GM23248 (cell line): ENCODE measurements around the gene SMIM24. TPM values are rescaled to one million over a fixed set of nuclear protein-coding genes. Genes with fewer than 3 reads are reported as not detected.
A peak's percentile ranks its signal among the peaks of the same experiment; 100 is the strongest.

Experiments
- DNase-seq: peaks from one replicate; pipeline ENCODE4 v3.0.0-alpha.2; 2015
- H2AFZ ChIP-seq: fragments of 200-600 bp; sonication (generic); 2 replicates; pipeline ENCODE4 v1.6.1; 2016; ENCODE audit warnings: antibody characterized with exemption
- H3F3A ChIP-seq: fragments of 200-600 bp; sonication (generic); 2 replicates; pipeline ENCODE4 v1.6.1; 2016; ENCODE audit warnings: mild to moderate bottlenecking, antibody characterized with exemption, mixed run types; ENCODE audit not compliant: insufficient read depth
- H3K27ac ChIP-seq: fragments of 200-600 bp; sonication (generic); 2 replicates; pipeline ENCODE4 v1.5.1; 2016; ENCODE audit warnings: mild to moderate bottlenecking
- H3K27me3 ChIP-seq: fragments of 200-600 bp; sonication (generic); replicated peaks from 2 replicates; pipeline ENCODE4 v1.6.1; 2016; ENCODE audit warnings: mild to moderate bottlenecking; ENCODE audit not compliant: insufficient read depth
- H3K36me3 ChIP-seq: fragments of 200-600 bp; sonication (generic); 2 replicates; pipeline ENCODE4 v1.6.1; 2016; ENCODE audit warnings: low read depth, mild to moderate bottlenecking
- H3K4me1 ChIP-seq: fragments of 200-600 bp; sonication (generic); 2 replicates; pipeline ENCODE4 v1.6.1; 2016; ENCODE audit warnings: mild to moderate bottlenecking; ENCODE audit not compliant: insufficient read depth
- H3K4me2 ChIP-seq: fragments of 200-600 bp; sonication (generic); one replicate; pipeline ENCODE4 v1.6.1; 2016; ENCODE audit warnings: mild to moderate bottlenecking; ENCODE audit not compliant: unreplicated experiment
- H3K4me3 ChIP-seq: fragments of 200-600 bp; sonication (generic); 2 replicates; pipeline ENCODE4 v1.5.1; 2016; ENCODE audit warnings: mild to moderate bottlenecking
- H3K79me2 ChIP-seq: fragments of 200-600 bp; sonication (generic); 2 replicates; pipeline ENCODE4 v1.6.1; 2016; ENCODE audit warnings: mild to moderate bottlenecking; ENCODE audit not compliant: insufficient read depth
- H3K9ac ChIP-seq: fragments of 200-600 bp; sonication (generic); 2 replicates; pipeline ENCODE4 v1.6.1; 2016; ENCODE audit warnings: mild to moderate bottlenecking
- H3K9me2 ChIP-seq: fragments of 200-600 bp; sonication (generic); 2 replicates; pipeline ENCODE4 v1.6.1; 2016; ENCODE audit warnings: mixed run types, mild to moderate bottlenecking, moderate library complexity; ENCODE audit not compliant: insufficient read depth
- H3K9me3 ChIP-seq: fragments of 200-600 bp; sonication (generic); one replicate; pipeline ENCODE4 v1.6.1; 2017; ENCODE audit warnings: low read depth
- H4K20me1 ChIP-seq: fragments of 200-600 bp; sonication (generic); 2 replicates; pipeline ENCODE4 v1.6.0; 2016; ENCODE audit not compliant: insufficient read depth
- EZH2 ChIP-seq: fragments of 200-600 bp; sonication (generic); IDR thresholded peaks from 2 replicates; pipeline ENCODE4 v1.6.1; 2018; ENCODE audit warnings: antibody characterized with exemption, mild to moderate bottlenecking; ENCODE audit not compliant: insufficient read depth, poor library complexity, severe bottlenecking
- EZH2phosphoT487 ChIP-seq: fragments of 200-600 bp; sonication (generic); IDR thresholded peaks from 2 replicates; pipeline ENCODE4 v1.6.1; 2018; ENCODE audit warnings: antibody characterized with exemption, moderate library complexity, mild to moderate bottlenecking, low read depth; ENCODE audit not compliant: insufficient read depth
- WGBS, 2 experiments: methylation state at CpG; one replicate each; pipeline ENCODE4 v1.1.6; 2015 to 2017; ENCODE audit warnings: low lambda C conversion rate in 2 of 2, low coverage in 1 of 2; ENCODE audit errors: missing lambda C conversion rate in 2 of 2; 5-methylcytosine and 5-hydroxymethylcytosine counted together
- in situ Hi-C: fragments of 300-500 bp; cut with MboI; formaldehyde crosslinking; loops from 2 replicates; pipeline ENCODE4 v1.15.0; 2020
- polyA plus RNA-seq: library from polyadenylated mRNA; unstranded; fragments of >200 nt; fragmentation: Nextera tagmentation; extraction: Ambion mirVana; gene quantifications from 2 replicates; pipeline ENCODE4 v1.2.1, GENCODE V29; 2016
- total RNA-seq: library from RNA; depleted of rRNA; stranded (reverse); fragments of >200 nt; shearing (Covaris generic); gene quantifications from 2 replicates; pipeline ENCODE4 v1.2.3, GENCODE V29; 2014

The SMIM24 gene
- total and polyA plus RNA-seq, 2 experiments from 2014 or later, result not detected

DNA sequence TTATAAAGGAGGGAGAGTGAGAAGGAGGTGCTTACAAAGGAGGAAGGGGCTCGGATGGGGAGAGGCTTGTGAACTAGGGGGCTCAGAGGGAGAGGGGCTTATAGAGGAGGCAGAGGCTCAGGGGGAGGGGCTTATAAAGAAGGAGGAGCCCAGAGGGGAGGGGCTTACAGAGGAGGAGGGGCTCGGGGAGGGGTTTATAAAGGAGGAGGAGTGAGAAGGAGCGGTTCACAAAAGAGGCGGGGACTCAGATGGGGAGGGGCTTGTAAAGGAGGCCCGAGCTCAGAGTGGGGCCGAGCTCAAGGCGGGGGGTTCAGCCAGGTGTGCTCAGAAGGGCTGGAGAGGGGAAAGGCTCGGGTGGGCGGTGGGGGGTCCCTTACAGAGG, 500 bp downstream of the SMIM24 start:
- peaks cover 21% of the 10 kb centered on the region for H3K27me3 ChIP-seq
- H3K36me3 ChIP-seq, result no peaks in the 10 kb centered on the region
- no peaks in the 10 kb centered on the region for H4K20me1 ChIP-seq
- no peak overlapping the region for H2AFZ ChIP-seq
- WGBS, 2 experiments, result 29% methylated on average over 9 of the region's 9 CpGs; no CpG with 5 or more reads in 1 of the 2 experiments
- H3K4me2 ChIP-seq, result no peak overlapping the region
- DNase-seq, result peak; percentile 58
- no peaks in the 10 kb centered on the region for H3K79me2 ChIP-seq
- TF ChIP-seq EZH2 (no peak), EZH2phosphoT487 (no peak)
- H3K4me1 ChIP-seq, result no peaks in the 10 kb centered on the region
- no peak overlapping the region for H3K9ac ChIP-seq
- in situ Hi-C loops, result no loop called here
- H3F3A ChIP-seq, result no peaks in the 10 kb centered on the region
- no peak overlapping the region for H3K4me3 ChIP-seq
- no peaks in the 10 kb centered on the region for H3K9me3 ChIP-seq
- H3K9me2 ChIP-seq, result no peaks in the 10 kb centered on the region
- no peak overlapping the region for H3K27ac ChIP-seq

DNA sequence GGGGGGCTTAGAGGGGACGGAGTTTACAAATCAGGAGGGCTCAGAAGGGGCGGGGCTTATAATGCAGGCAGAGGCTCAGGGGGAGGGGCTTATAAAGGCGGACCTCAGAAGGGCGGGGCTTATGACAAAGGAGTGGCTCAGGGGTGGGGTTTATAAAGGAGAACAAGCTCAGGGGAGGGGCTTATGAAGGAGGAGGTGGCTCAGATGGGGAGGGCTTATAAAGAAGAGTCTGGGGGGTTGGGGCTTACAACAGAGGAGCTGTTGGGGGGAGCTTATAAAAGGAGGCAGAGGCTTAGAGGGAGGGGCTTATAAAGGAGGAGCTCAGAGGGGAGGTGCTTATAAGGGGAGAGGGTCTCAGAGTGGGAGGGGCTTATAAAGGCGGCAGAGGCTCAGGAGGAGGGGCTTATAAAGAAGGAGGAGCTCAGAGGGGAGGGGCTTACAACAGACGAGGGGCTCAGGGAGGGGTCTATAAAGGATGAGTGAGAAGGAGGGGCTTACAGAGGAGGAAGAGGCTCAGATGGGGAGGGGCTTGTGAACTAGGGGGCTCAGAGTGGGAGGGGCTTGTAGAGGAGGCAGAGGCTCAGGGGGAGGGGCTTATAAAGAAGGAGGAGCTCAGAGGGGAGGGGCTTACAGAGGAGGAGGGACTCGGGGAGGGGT, 1.0 kb downstream of the SMIM24 start:
- no peaks in the 10 kb centered on the region for H3K9me2 ChIP-seq
- TF ChIP-seq EZH2, result no peak
- TF ChIP-seq EZH2phosphoT487, result no peak
- no peaks in the 10 kb centered on the region for H3K36me3 ChIP-seq
- no peaks in the 10 kb centered on the region for H3K9me3 ChIP-seq
- no peaks in the 10 kb centered on the region for H3F3A ChIP-seq
- peak; percentile 73 for DNase-seq
- WGBS, 2 experiments, result 27 to 40% methylated on average over 1 to 7 of the region's 7 CpGs
- H3K4me1 ChIP-seq, result no peaks in the 10 kb centered on the region
- peaks cover 21% of the 10 kb centered on the region for H3K27me3 ChIP-seq
- H3K27ac ChIP-seq, result no peak overlapping the region
- H3K79me2 ChIP-seq, result no peaks in the 10 kb centered on the region
- H3K9ac ChIP-seq, result no peak overlapping the region
- H3K4me3 ChIP-seq, result no peak overlapping the region
- no peaks in the 10 kb centered on the region for H4K20me1 ChIP-seq
- no peak overlapping the region for H2AFZ ChIP-seq
- in situ Hi-C loops, result no loop called here
- H3K4me2 ChIP-seq, result no peak overlapping the region

DNA sequence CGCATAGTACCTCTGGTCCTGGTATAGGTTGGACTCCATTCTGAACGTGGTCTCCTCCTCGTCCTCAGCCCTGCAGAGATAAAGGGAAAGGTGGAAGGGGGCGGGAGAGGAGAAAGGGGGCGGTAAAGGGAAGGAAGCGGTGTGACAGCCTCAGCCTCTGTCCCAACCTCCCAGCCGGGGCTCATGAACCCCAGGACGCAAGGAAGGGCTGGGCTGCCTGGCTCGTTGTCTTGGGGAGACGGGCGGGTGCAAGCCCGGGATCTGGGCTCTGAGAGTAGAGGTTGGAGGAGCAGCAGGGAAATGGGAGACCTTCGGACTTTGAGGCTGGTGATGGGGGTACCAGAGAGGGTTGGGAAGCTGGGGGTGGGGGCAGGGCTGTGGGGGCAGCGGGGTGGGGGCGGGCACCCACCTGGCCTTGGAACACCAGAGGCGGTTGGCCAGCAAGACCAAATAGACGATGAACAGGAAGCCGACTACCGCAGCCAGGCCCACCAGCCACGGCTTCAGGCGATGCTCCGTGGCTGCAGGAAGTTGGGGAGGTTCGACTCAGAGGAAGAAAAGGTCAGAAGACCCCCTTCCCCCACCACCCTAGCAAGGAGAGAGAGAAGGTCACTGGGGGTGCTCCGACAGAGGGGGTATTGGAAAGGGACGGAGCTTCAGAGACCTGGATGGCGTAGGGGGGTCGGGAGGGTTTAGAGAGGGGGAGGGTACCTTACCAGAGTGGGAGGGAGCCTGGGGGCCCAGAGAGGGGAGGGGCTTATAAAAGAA, 1.7 kb downstream of the SMIM24 start:
- H3K4me2 ChIP-seq, result no peak overlapping the region
- H4K20me1 ChIP-seq, result no peaks in the 10 kb centered on the region
- no peak for DNase-seq
- WGBS, 2 experiments, result 27 to 41% methylated on average over 19 to 27 of the region's 27 CpGs
- no peaks in the 10 kb centered on the region for H3F3A ChIP-seq
- no peaks in the 10 kb centered on the region for H3K9me3 ChIP-seq
- TF ChIP-seq EZH2phosphoT487 (no peak), EZH2 (no peak)
- no peaks in the 10 kb centered on the region for H3K79me2 ChIP-seq
- H3K27me3 ChIP-seq, result peaks cover 21% of the 10 kb centered on the region
- H3K4me1 ChIP-seq, result no peaks in the 10 kb centered on the region
- no peak overlapping the region for H3K9ac ChIP-seq
- H3K9me2 ChIP-seq, result no peaks in the 10 kb centered on the region
- H3K4me3 ChIP-seq, result no peak overlapping the region
- no peaks in the 10 kb centered on the region for H3K36me3 ChIP-seq
- H3K27ac ChIP-seq, result no peak overlapping the region
- in situ Hi-C loops, result no loop called here
- H2AFZ ChIP-seq, result no peak overlapping the region

DNA sequence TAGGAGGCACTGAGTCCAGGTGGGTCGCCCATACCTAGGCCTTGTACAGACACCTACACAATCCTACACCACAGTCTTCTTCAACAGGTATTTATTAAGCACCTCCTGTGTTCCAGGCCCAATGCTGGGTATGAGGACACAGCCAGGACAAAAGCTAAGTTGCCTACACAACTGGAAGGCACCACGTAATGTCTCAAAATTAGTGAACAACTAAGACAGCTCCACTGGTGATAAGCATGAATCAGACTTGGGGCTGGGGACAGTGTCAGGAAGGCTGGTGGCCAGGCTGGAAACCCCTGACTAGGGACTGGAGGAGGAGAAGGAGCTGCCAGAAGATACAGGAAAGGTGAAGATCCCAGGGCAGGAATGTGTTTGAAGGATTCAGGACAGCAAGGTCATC, 2.4 kb downstream of the SMIM24 start:
- no peaks in the 10 kb centered on the region for H3K79me2 ChIP-seq
- H3K36me3 ChIP-seq, result no peaks in the 10 kb centered on the region
- no peak for DNase-seq
- H3F3A ChIP-seq, result no peaks in the 10 kb centered on the region
- H3K9me2 ChIP-seq, result no peaks in the 10 kb centered on the region
- no peak for TF ChIP-seq EZH2phosphoT487
- no peak for TF ChIP-seq EZH2
- no peak overlapping the region for H3K27ac ChIP-seq
- H3K4me2 ChIP-seq, result no peak overlapping the region
- H3K4me1 ChIP-seq, result no peaks in the 10 kb centered on the region
- H3K9me3 ChIP-seq, result no peaks in the 10 kb centered on the region
- H4K20me1 ChIP-seq, result no peaks in the 10 kb centered on the region
- H3K27me3 ChIP-seq, result peaks cover 21% of the 10 kb centered on the region
- H3K9ac ChIP-seq, result no peak overlapping the region
- no peak overlapping the region for H3K4me3 ChIP-seq
- WGBS, 2 experiments, result 90 to 92% methylated on average over 1 to 2 of the region's 2 CpGs
- no peak overlapping the region for H2AFZ ChIP-seq
- in situ Hi-C loops, result no loop called here

DNA sequence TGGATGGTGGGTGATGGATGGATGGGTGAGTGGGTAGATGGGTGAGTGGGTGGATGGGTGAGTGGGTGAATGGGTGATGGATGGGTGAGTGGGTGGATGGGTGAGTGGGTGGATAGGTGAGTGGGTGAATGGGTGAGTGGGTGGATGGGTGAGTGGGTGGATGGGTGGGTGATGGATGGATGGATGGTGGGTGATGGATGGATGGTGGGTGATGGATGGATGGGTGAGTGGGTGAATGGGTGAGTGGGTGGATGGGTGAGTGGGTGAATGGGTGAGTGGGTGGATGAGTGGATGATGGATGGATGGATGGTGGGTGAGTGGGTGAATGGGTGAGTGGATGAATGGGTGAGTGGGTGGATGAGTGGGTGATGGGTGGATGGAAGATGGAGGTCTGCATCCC, 2.8 kb downstream of the SMIM24 start:
- Histone ChIP-seq H3K27ac (no peak overlapping the region), H2AFZ (no peak overlapping the region), H3K27me3 (peaks cover 20% of the 10 kb centered on the region), H3K79me2 (no peaks in the 10 kb centered on the region), H3F3A (no peaks in the 10 kb centered on the region), H4K20me1 (no peaks in the 10 kb centered on the region), H3K4me1 (no peaks in the 10 kb centered on the region), H3K9ac (no peak overlapping the region), H3K36me3 (no peaks in the 10 kb centered on the region), H3K9me3 (no peaks in the 10 kb centered on the region), H3K9me2 (no peaks in the 10 kb centered on the region), H3K4me3 (no peak overlapping the region), H3K4me2 (no peak overlapping the region)
- no peak for DNase-seq
- no peak for TF ChIP-seq EZH2
- no peak for TF ChIP-seq EZH2phosphoT487
- in situ Hi-C loops, result no loop called here
